GM19372 (cell line): ENCODE results near the gene TRIM6.
A peak's percentile ranks its signal among the peaks of the same experiment; 100 is the strongest.
"Not testable (repeated sequence)": the region's sequence is repeated elsewhere in the genome, so short reads cannot be mapped to it uniquely, and the experiment has no call there.

ENCODE experiments used
- ATAC-seq: cut with Tn5 transposase; IDR thresholded peaks from one replicate; pipeline ENCODE4 v1.9.1; 2021; ENCODE audit warnings: mild to moderate bottlenecking, low read depth, moderate library complexity; ENCODE audit not compliant: unreplicated experiment

Gene TRIM6

GRCh38 chr11:5596607-5597201 lies at the start of gene TRIM6:
TSS of gene TRIM6 (plus strand) at chr11:5596637. CDS start at chr11:5596898, 261 bp downstream.
- ATAC-seq, result no peak

- ATAC-seq, result peak; percentile 73
Observed at GRCh38 chr11:5547982-5548381, 48.5 kb upstream of the TRIM6 start.

GRCh38 chr11:5548440-5548839 lies 48.0 kb upstream of the TRIM6 start, which contains the start of gene OR52H1:
TSS of gene OR52H1 (minus strand) at chr11:5548540. CDS start at chr11:5545505, 3,035 bp downstream.
- ATAC-seq, result no peak

- no peak for ATAC-seq
Observed at GRCh38 chr11:5550440-5551095, 45.9 kb upstream of the TRIM6 start.

- ATAC-seq, result no peak
Observed at GRCh38 chr11:5553343-5553742, 43.1 kb upstream of the TRIM6 start.

- ATAC-seq, result no peak
Observed at GRCh38 chr11:5556596-5557188, 39.7 kb upstream of the TRIM6 start.

GRCh38 chr11:5557751-5558150 lies 38.7 kb upstream of the TRIM6 start:
- no peak for ATAC-seq

- ATAC-seq, result no peak
Observed at GRCh38 chr11:5564259-5565019, 32.0 kb upstream of the TRIM6 start.

- no peak for ATAC-seq
Observed at GRCh38 chr11:5574654-5575053, 21.8 kb upstream of the TRIM6 start.

GRCh38 chr11:5575152-5575551 lies 21.3 kb upstream of the TRIM6 start:
- ATAC-seq, result no peak

- no peak for ATAC-seq
Observed at GRCh38 chr11:5577101-5577500, 19.3 kb upstream of the TRIM6 start.

- no peak for ATAC-seq
Observed at GRCh38 chr11:5580577-5580976, 15.9 kb upstream of the TRIM6 start, which contains the start of gene OR52B6. TSS of gene OR52B6 (plus strand) at chr11:5580877. CDS start at chr11:5580877, 0 bp downstream.

- no peak for ATAC-seq
Observed at GRCh38 chr11:5581014-5581413, 15.4 kb upstream of the TRIM6 start.

- ATAC-seq, result not testable (repeated sequence)
Observed at GRCh38 chr11:5584458-5584857, 12.0 kb upstream of the TRIM6 start.

- ATAC-seq, result not testable (repeated sequence)
Observed at GRCh38 chr11:5589906-5590305, 6.5 kb upstream of the TRIM6 start.

GRCh38 chr11:5591613-5592012 lies 4.8 kb upstream of the TRIM6 start:
- no peak for ATAC-seq

- no peak for ATAC-seq
Observed at GRCh38 chr11:5592615-5593014, 3.8 kb upstream of the TRIM6 start.

- ATAC-seq, result no peak
Observed at GRCh38 chr11:5593146-5593545, 3.3 kb upstream of the TRIM6 start.

GRCh38 chr11:5597953-5598352 lies 1.5 kb downstream of the TRIM6 start:
- ATAC-seq, result no peak

- peak; percentile 92 for ATAC-seq
Observed at GRCh38 chr11:5600374-5600851, 4.0 kb downstream of the TRIM6 start.

GRCh38 chr11:5602791-5603190 lies 6.4 kb downstream of the TRIM6 start:
- ATAC-seq, result not testable (repeated sequence)
